Heart left ventricle (tissue), 13 donors: ENCODE measurements around the gene LRRC26.

ENCODE experiments used
- CTCF ChIP-seq, 12 donors: fragments of 200-600 bp; sonication (generic) in 4 of 12; IDR thresholded peaks; one replicate each; pipeline versions ENCODE4 v1.5.0 to v1.8.0; 2018 to 2022; ENCODE audit warnings: antibody characterized with exemption in 12 of 12, mild to moderate bottlenecking in 5 of 12
- POLR2A ChIP-seq, 2 donors: fragments of 450-650 bp; IDR thresholded peaks; one replicate each; pipeline ENCODE4 v1.6.1; 2017; ENCODE audit warnings: antibody characterized with exemption in 2 of 2, mild to moderate bottlenecking in 2 of 2, moderate library complexity in 2 of 2
- donor health status: ischemic (EF 13 %, LVEDD 7.1; RV severe dilation, severe dysfunction).
- donor health status: DM: no; HTN: yes; CAD: no.
- donor health status: DM: no; HTN: no; CAD: no.
- donor health status: ischemic (EF 25% LVEDD 6.9; RV normal size, moderate dysfunction).
- donor health status: ischemic (EF 25% LVEDD 5.7; RV mildly dilated, moderate dysfunction).
- donor health status: ischemic (EF 35%, LVEDD 5.7; RV mildly dilated, moderate dysfunction).
- donor health status: nonischemic (EF 11% LVEDD 7.7; RV severe dilation, severe dysfunction).
- donor health status: DM: yes; HTN: yes; CAD: no.
- donor health status: PGD.
- donor health status: ischemic (EF 29% LVEDD 5.4; RV normal size, mild dysfunction).
- donor health status: nonischemic (EF 23%, LVEDD 6.1; RV moderate dilation, normal function).

- TF ChIP-seq CTCF (IDR thresholded peaks at IDR 0.05) (no peak), POLR2A (IDR thresholded peaks at IDR 0.05) (no peak)
Measured at GRCh38 chr9:137185921-137186320, 16.1 kb upstream of the LRRC26 start.
